Thyroid gland (tissue), 4 donors: ENCODE measurements around the gene FLT4. TPM values are rescaled to one million over a fixed set of nuclear protein-coding genes. Genes with fewer than 3 reads are reported as not detected.

Source experiments
- DNase-seq, 2 donors: peaks; one replicate each; pipeline ENCODE4 v3.0.0-alpha.2; 2019
- H3K27ac ChIP-seq, 3 donors: fragments of 200-600 bp; sonication (generic); 1 replicate in 2 of 3; 2 replicates in 1 of 3; pipeline ENCODE4 v1.5.1; 2016 to 2019; ENCODE audit warnings: mild to moderate bottlenecking in 1 of 3, moderate library complexity in 1 of 3
- H3K27me3 ChIP-seq: fragments of 200-600 bp; sonication (generic); one replicate; pipeline ENCODE4 v1.5.1; 2019
- H3K36me3 ChIP-seq, 2 donors: fragments of 200-600 bp; sonication (generic); one replicate each; pipeline ENCODE4 v1.5.1; 2016 to 2019
- H3K4me1 ChIP-seq, 2 donors: fragments of 200-600 bp; sonication (generic); one replicate each; pipeline ENCODE4 v1.5.1; 2017 to 2019
- H3K4me3 ChIP-seq, 3 donors: fragments of 200-600 bp; sonication (generic); replicated peaks in 1 of 3; 1 replicate in 2 of 3; 2 replicates in 1 of 3; pipeline ENCODE4 v1.5.1; 2016; ENCODE audit warnings: mild to moderate bottlenecking in 1 of 3
- H3K9me3 ChIP-seq: fragments of 200-600 bp; sonication (generic); one replicate; pipeline ENCODE4 v1.5.1; 2017
- POLR2A ChIP-seq, 2 donors: fragments of 450-650 bp; IDR thresholded peaks; one replicate each; pipeline ENCODE4 v1.6.1; 2017; ENCODE audit warnings: antibody characterized with exemption in 2 of 2, mild to moderate bottlenecking in 2 of 2, moderate library complexity in 1 of 2
- WGBS, 2 donors: methylation state at CpG; one replicate each; pipeline ENCODE4 v1.1.5; 2017; 5-methylcytosine and 5-hydroxymethylcytosine counted together
- intact Hi-C: fragments of 100-400 bp; cut with DNase I; formaldehyde crosslinking; loops from one replicate; pipeline ENCODE4 v1.15.1; 2023
- total RNA-seq, 4 donors: library from RNA; depleted of rRNA; stranded (reverse); fragments of >200 nt; gene quantifications; one replicate each; pipeline ENCODE4 v1.2.3, GENCODE V29; 2016
- TF ChIP-seq, protein P1 (sequence below), 6 experiments: fragments of 200-600 bp in 3 of 6; fragments of 450-650 bp in 3 of 6; sonication (generic) in 3 of 6; IDR thresholded peaks; one replicate each; pipeline ENCODE4 v1.5.1; 2016 to 2019; ENCODE audit warnings: antibody characterized with exemption in 6 of 6, mild to moderate bottlenecking in 2 of 6, inconsistent platforms in 1 of 6, moderate library complexity in 1 of 6

Gene FLT4
- total RNA-seq, 4 donors from 2014 or later = 52.8 to 90.9 (median 66.8) TPM

DNA sequence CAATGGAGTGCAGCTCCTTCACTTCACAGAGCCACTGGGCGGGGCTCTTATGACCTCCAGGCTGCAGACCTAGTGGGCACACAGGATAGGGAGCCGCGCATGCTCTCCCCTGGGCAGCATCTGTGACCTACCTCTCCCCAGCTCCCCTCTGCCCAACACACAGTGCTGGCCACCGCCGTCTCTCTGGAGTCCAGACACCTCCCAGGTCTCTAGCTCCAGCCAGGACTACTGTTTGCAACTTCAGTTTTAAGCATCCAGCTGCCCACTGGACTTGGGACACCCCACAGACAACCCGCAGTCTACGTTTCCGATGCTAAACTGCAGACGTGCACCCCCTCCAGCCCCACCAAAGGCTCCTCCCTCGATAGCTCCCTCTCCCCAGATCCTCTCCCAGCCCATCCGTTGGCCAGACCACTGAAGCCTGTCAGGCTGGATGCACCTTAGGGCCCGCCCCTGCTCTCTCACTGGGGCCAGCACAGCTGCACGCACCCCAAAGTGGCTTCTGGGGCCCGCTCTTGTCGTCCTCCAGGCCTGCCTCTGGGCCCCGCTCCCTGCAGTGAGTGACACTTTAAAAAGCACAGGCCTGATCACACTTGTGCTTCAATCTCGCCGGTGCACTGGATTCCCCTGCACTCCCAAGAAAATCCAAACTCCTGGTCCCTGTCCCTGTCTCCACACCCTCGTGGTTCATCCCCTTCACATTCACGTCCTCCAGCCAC lies 11.3 kb downstream of the FLT4 start:
- Histone ChIP-seq H3K36me3 (no peaks in the 10 kb centered on the region), H3K9me3 (no peaks in the 10 kb centered on the region), H3K4me3 (no peak overlapping the region), H3K27ac (no peak overlapping the region), H3K4me1 (no peaks in the 10 kb centered on the region), H3K27me3 (no peaks in the 10 kb centered on the region)
- intact Hi-C loops = no loop called here
- no peak for TF ChIP-seq POLR2A (IDR thresholded peaks at IDR 0.05)
- TF ChIP-seq, protein P1, sequence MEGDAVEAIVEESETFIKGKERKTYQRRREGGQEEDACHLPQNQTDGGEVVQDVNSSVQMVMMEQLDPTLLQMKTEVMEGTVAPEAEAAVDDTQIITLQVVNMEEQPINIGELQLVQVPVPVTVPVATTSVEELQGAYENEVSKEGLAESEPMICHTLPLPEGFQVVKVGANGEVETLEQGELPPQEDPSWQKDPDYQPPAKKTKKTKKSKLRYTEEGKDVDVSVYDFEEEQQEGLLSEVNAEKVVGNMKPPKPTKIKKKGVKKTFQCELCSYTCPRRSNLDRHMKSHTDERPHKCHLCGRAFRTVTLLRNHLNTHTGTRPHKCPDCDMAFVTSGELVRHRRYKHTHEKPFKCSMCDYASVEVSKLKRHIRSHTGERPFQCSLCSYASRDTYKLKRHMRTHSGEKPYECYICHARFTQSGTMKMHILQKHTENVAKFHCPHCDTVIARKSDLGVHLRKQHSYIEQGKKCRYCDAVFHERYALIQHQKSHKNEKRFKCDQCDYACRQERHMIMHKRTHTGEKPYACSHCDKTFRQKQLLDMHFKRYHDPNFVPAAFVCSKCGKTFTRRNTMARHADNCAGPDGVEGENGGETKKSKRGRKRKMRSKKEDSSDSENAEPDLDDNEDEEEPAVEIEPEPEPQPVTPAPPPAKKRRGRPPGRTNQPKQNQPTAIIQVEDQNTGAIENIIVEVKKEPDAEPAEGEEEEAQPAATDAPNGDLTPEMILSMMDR (IDR thresholded peaks at IDR 0.05) = no peak
- DNase-seq = no peak
- 56 to 59% methylated on average over 19 to 20 of the region's 20 CpGs for WGBS, 2 donors

DNA sequence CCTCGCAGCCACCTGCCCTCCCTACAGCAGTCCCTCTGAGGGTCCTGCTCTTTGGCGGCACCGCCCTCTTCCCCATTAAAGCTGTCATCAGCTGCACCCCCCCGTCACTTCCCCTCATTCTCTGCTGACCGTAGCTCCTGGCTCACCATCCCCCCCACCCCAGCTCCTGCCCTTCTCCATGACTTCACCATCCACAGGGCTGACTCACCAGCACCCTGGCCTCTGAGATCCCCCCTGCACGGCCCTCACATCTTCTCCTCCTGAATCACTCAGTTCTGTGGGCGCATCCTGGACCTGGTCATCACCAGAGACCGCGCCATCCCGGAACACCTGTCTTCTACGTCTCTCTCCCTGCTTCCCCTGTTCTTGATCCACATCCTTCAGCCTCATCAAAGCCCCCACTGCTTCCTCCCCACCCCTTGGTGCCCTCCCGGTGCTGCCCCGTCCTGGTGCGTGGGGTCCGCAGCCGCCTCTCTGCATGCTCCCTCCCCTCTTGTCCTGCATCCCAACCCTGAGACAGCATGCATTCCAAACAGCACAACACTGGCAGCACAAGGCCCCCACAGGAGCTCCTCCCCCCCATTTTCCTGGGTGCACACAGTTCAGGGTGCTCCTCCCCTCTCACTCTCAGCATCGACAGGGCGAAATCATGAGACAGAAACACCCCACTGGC lies 12.9 kb downstream of the FLT4 start:
- no peaks in the 10 kb centered on the region for H3K27me3 ChIP-seq
- no peaks in the 10 kb centered on the region for H3K4me1 ChIP-seq
- H3K36me3 ChIP-seq = no peaks in the 10 kb centered on the region
- no peak for TF ChIP-seq POLR2A (IDR thresholded peaks at IDR 0.05)
- TF ChIP-seq, protein P1 (IDR thresholded peaks at IDR 0.05) = no peak
- 73 to 76% methylated on average over 18 of the region's 18 CpGs for WGBS, 2 donors
- no peak overlapping the region for H3K27ac ChIP-seq
- peak in 1 of 2 donors; percentile 15 for DNase-seq
- intact Hi-C loops = no loop called here
- H3K4me3 ChIP-seq = no peak overlapping the region
- H3K9me3 ChIP-seq = no peaks in the 10 kb centered on the region

DNA sequence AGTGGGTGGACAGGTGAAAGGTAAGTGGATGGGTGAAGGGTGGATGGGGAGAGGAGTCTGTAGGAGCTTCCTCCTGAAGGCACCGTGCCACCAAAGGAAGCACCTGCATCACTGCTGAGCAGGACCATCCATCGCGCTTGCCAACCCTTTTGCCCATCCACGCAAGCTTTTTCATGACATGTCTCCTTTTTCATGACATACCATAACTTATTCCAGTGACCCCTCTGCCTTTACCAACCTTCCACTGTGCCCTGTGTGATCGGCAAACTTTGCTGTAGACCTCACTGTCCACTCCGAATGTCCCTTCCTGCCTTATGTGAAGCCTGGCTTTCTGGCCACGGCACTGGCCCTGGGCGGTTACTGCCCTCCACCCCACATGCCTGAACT lies 13.4 kb downstream of the FLT4 start:
- no peaks in the 10 kb centered on the region for H3K36me3 ChIP-seq
- no peaks in the 10 kb centered on the region for H3K9me3 ChIP-seq
- 80 to 85% methylated on average over 8 of the region's 8 CpGs for WGBS, 2 donors
- intact Hi-C loops = no loop called here
- H3K27me3 ChIP-seq = no peaks in the 10 kb centered on the region
- no peak overlapping the region for H3K4me3 ChIP-seq
- H3K4me1 ChIP-seq = no peaks in the 10 kb centered on the region
- DNase-seq = no peak
- H3K27ac ChIP-seq = no peak overlapping the region
- TF ChIP-seq POLR2A (IDR thresholded peaks at IDR 0.05) = no peak
- TF ChIP-seq, protein P1 (IDR thresholded peaks at IDR 0.05) = no peak

DNA sequence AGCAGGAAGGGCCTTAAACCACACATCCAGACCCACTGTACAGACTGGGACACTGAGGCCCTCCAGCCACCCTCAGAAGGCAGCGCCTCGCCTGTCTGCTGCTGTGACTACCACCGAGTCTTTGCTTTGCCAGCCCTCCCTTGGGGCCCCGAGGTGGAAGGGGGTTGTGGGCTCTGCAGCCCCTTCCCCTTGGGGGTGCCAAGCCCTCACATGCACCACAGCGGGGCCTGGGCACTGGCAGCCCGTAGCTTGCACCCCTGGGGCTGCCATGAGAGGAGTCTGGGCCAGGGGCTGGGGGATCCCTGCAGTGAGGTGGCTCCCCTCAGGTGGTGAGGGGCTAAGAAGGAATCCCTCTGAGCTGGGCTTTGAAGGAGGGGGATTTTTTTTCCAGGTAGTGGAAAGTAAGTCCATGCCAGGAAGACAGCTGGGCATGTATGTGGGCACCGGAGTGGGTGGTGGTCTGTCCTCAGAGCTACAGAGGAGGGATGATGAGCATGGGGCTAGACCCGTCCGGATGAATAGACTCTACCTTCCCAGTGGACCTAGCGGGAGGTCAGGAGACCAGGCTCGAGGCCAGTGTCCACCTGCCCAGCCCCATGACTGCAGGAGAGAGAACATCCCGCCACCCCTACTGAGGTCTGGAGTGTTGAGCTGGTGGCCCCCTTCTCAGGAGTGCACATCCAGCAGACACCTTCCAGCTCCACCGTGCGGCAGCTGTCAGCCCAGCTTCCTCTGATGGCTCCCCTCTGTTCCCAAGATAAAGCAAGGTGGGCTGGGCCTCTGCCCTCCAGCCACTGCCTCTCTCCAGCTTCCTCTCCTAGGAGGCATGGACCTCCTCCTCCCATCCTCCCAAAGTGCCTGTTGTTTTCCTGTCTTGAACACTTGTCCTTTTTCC lies 15.9 kb downstream of the FLT4 start:
- Histone ChIP-seq H3K36me3 (no peaks in the 10 kb centered on the region), H3K9me3 (no peaks in the 10 kb centered on the region), H3K27ac (no peak overlapping the region), H3K27me3 (no peaks in the 10 kb centered on the region), H3K4me3 (no peak overlapping the region), H3K4me1 (no peaks in the 10 kb centered on the region)
- no peak for DNase-seq
- TF ChIP-seq, protein P1 (IDR thresholded peaks at IDR 0.05) = no peak
- TF ChIP-seq POLR2A (IDR thresholded peaks at IDR 0.05) = no peak
- intact Hi-C loops = no loop called here
- WGBS, 2 donors = 82 to 88% methylated on average over 10 to 11 of the region's 14 CpGs
